RWPE2 (cell line): Measurements from ENCODE around the gene ZNF628.
A peak's percentile ranks its signal among the peaks of the same experiment; 100 is the strongest.

ENCODE experiments used
- ATAC-seq: fragments of 200-7000 bp; cut with Tn5 transposase; 3 replicates; pipeline ENCODE4 v1.9.1; 2021; ENCODE audit warnings: low read depth
- DNase-seq: peaks from one replicate; pipeline ENCODE4 v3.0.0-alpha.2; 2020; ENCODE audit warnings: low spot score
- H3K27ac ChIP-seq: fragments of 450-650 bp; 2 replicates; pipeline ENCODE4 v1.5.1; 2017; ENCODE audit warnings: mild to moderate bottlenecking; ENCODE audit not compliant: poor library complexity, severe bottlenecking
- H3K27me3 ChIP-seq: fragments of 250-450 bp; sonication (Bioruptor Pico); 2 replicates; pipeline ENCODE4 v1.5.1; 2021; ENCODE audit warnings: mild to moderate bottlenecking, moderate library complexity; ENCODE audit not compliant: insufficient read depth, poor library complexity, severe bottlenecking
- H3K36me3 ChIP-seq: fragments of 250-450 bp; sonication (Bioruptor Pico); 2 replicates; pipeline ENCODE4 v1.5.1; 2020; ENCODE audit warnings: low read depth, mild to moderate bottlenecking, moderate library complexity
- H3K4me1 ChIP-seq: fragments of 250-450 bp; sonication (Bioruptor Pico); 2 replicates; pipeline ENCODE4 v1.5.1; 2021; ENCODE audit warnings: mild to moderate bottlenecking, moderate library complexity; ENCODE audit not compliant: insufficient read depth, poor library complexity, severe bottlenecking
- H3K4me3 ChIP-seq: fragments of 250-450 bp; sonication (Bioruptor Pico); 2 replicates; pipeline ENCODE4 v1.5.1; 2021; ENCODE audit warnings: mild to moderate bottlenecking, moderate library complexity; ENCODE audit not compliant: severe bottlenecking
- H3K9me3 ChIP-seq: fragments of 250-450 bp; sonication (Bioruptor Pico); 2 replicates; pipeline ENCODE4 v1.5.1; 2021; ENCODE audit warnings: mild to moderate bottlenecking, moderate library complexity; ENCODE audit not compliant: severe bottlenecking
- CTCF ChIP-seq: fragments of 450-650 bp; IDR thresholded peaks from one replicate; pipeline ENCODE4 v1.5.1; 2017; ENCODE audit warnings: mild to moderate bottlenecking, moderate library complexity; ENCODE audit not compliant: poor library complexity, severe bottlenecking

ZNF628 gene

GRCh38 chr19:55476100-55476775 is at the start of gene ZNF628:
Gene ZNF628 (plus strand): TSS chr19:55476617. CDS start chr19:55479911, 3,294 bp downstream.
- peak; percentile 89 for ATAC-seq
- peak; percentile 99 for DNase-seq
- Histone ChIP-seq H3K36me3 (no peaks in the 10 kb centered on the region), H3K9me3 (no peaks in the 10 kb centered on the region), H3K4me1 (peaks cover 9% of the 10 kb centered on the region), H3K4me3 (peak within 1 kb of the TSS; percentile 40), H3K27ac (peak within 1 kb of the TSS; percentile 77), H3K27me3 (no peaks in the 10 kb centered on the region)
- no peak for TF ChIP-seq CTCF

GRCh38 chr19:55431183-55431582 is 45.2 kb upstream of the ZNF628 start:
- ATAC-seq (no peak), DNase-seq (no peak)
- H3K4me3 ChIP-seq, result no peak overlapping the region
- peaks cover 12% of the 10 kb centered on the region for H3K27me3 ChIP-seq
- H3K4me1 ChIP-seq, result no peaks in the 10 kb centered on the region
- no peak overlapping the region for H3K27ac ChIP-seq
- H3K9me3 ChIP-seq, result no peaks in the 10 kb centered on the region
- no peak for TF ChIP-seq CTCF
- H3K36me3 ChIP-seq, result no peaks in the 10 kb centered on the region

GRCh38 chr19:55432241-55432959 is 44.0 kb upstream of the ZNF628 start:
- no peak for ATAC-seq
- DNase-seq, result no peak
- TF ChIP-seq CTCF, result no peak

GRCh38 chr19:55433292-55433691 is 43.1 kb upstream of the ZNF628 start:
- no peak for TF ChIP-seq CTCF
- Histone ChIP-seq H3K9me3 (no peaks in the 10 kb centered on the region), H3K27me3 (peaks cover 12% of the 10 kb centered on the region), H3K4me3 (no peak overlapping the region), H3K36me3 (no peaks in the 10 kb centered on the region), H3K4me1 (no peaks in the 10 kb centered on the region), H3K27ac (no peak overlapping the region)
- no peak for DNase-seq
- no peak for ATAC-seq

More at GRCh38 chr19:55432241-55432959, 44.0 kb upstream of the ZNF628 start:
- Histone ChIP-seq H3K27me3 (peaks cover 12% of the 10 kb centered on the region), H3K9me3 (no peaks in the 10 kb centered on the region), H3K4me1 (no peaks in the 10 kb centered on the region), H3K36me3 (no peaks in the 10 kb centered on the region), H3K4me3 (no peak overlapping the region), H3K27ac (no peak overlapping the region)

- ATAC-seq, result no peak
- Histone ChIP-seq H3K36me3 (no peaks in the 10 kb centered on the region), H3K9me3 (no peaks in the 10 kb centered on the region), H3K27me3 (peaks cover 17% of the 10 kb centered on the region), H3K4me3 (no peak overlapping the region), H3K27ac (no peak overlapping the region), H3K4me1 (no peaks in the 10 kb centered on the region)
- no peak for TF ChIP-seq CTCF
- no peak for DNase-seq
Observed at GRCh38 chr19:55434356-55434919, 42.0 kb upstream of the ZNF628 start.
